Fibroblast of pulmonary artery (primary cell): ENCODE data around the gene ECD.

Experiments used
- DNase-seq: peaks from one replicate; pipeline ENCODE4 v3.0.0-alpha.2; 2010; ENCODE audit warnings: low read depth
- H3K4me3 ChIP-seq: replicated peaks from 2 replicates; pipeline ENCODE4 v1.5.1; 2011; ENCODE audit warnings: low read depth, mild to moderate bottlenecking, control low read depth, low read length, moderate library complexity
- CTCF ChIP-seq: IDR thresholded peaks from 2 replicates; pipeline ENCODE4 v1.5.1; 2011; ENCODE audit warnings: mild to moderate bottlenecking, control low read depth, low read length, inconsistent platforms; ENCODE audit errors: missing control alignments

The ECD gene

GRCh38 chr10:73174148-73174925 lies 6.5 kb upstream of the ECD start:
- no peak for TF ChIP-seq CTCF
- H3K4me3 ChIP-seq = no peak overlapping the region
- no peak for DNase-seq

GRCh38 chr10:73172867-73173266 lies 5.1 kb upstream of the ECD start:
- no peak overlapping the region for H3K4me3 ChIP-seq
- no peak for DNase-seq
- no peak for TF ChIP-seq CTCF

- no peak for DNase-seq
- peak overlapping the region; percentile 91 for H3K4me3 ChIP-seq
- TF ChIP-seq CTCF = no peak
These were observed 1.5 kb upstream of the ECD start for GRCh38 chr10:73169320-73169719.

- peak overlapping the region; percentile 91 for H3K4me3 ChIP-seq
- no peak for TF ChIP-seq CTCF
- DNase-seq = peak; percentile 46
These were observed 626 bp upstream of the ECD start for GRCh38 chr10:73168465-73168803.

GRCh38 chr10:73167458-73167782 lies 388 bp downstream of the ECD start:
- no peak for DNase-seq
- peak overlapping the region; percentile 91 for H3K4me3 ChIP-seq

GRCh38 chr10:73166972-73167371 lies 836 bp downstream of the ECD start:
- TF ChIP-seq CTCF = no peak
- DNase-seq = no peak
- H3K4me3 ChIP-seq = peak overlapping the region; percentile 91

More at GRCh38 chr10:73167458-73167782, 388 bp downstream of the ECD start:
- TF ChIP-seq CTCF = no peak

GRCh38 chr10:73163096-73163495 lies 4.7 kb downstream of the ECD start:
- DNase-seq = no peak
- no peak for TF ChIP-seq CTCF
- H3K4me3 ChIP-seq = no peak overlapping the region
